GM21717 (cell line): ENCODE measurements around the gene ADCY3.

Source experiments
- ATAC-seq: cut with Tn5 transposase; IDR thresholded peaks from one replicate; pipeline ENCODE4 v1.9.1; 2021; ENCODE audit warnings: mild to moderate bottlenecking, moderate library complexity; ENCODE audit not compliant: unreplicated experiment

The ADCY3 gene

GRCh38 chr2:24832931-24833701, 86.9 kb downstream of the ADCY3 start:
- no peak for ATAC-seq

- ATAC-seq, result no peak
Observed at GRCh38 chr2:24832521-24832920, 87.5 kb downstream of the ADCY3 start.

- no peak for ATAC-seq
Observed at GRCh38 chr2:24832073-24832461, 88.0 kb downstream of the ADCY3 start.

- ATAC-seq, result no peak
Observed at GRCh38 chr2:24831221-24832072, 88.6 kb downstream of the ADCY3 start.

- no peak for ATAC-seq
Observed at GRCh38 chr2:24830786-24831185, 89.3 kb downstream of the ADCY3 start.

- ATAC-seq, result no peak
Observed at GRCh38 chr2:24830351-24830750, 89.7 kb downstream of the ADCY3 start.

GRCh38 chr2:24828238-24828996, 91.6 kb downstream of the ADCY3 start:
- ATAC-seq, result no peak

- ATAC-seq, result no peak
Observed at GRCh38 chr2:24827321-24828237, 92.5 kb downstream of the ADCY3 start.

- ATAC-seq, result no peak
Observed at GRCh38 chr2:24826773-24827145, 93.3 kb downstream of the ADCY3 start.

GRCh38 chr2:24825883-24826772, 93.9 kb downstream of the ADCY3 start:
- no peak for ATAC-seq

- no peak for ATAC-seq
Observed at GRCh38 chr2:24824966-24825882, 94.8 kb downstream of the ADCY3 start.

GRCh38 chr2:24824071-24824588, 95.9 kb downstream of the ADCY3 start:
- ATAC-seq, result no peak

- no peak for ATAC-seq
Observed at GRCh38 chr2:24822049-24822706, 97.9 kb downstream of the ADCY3 start.

- no peak for ATAC-seq
Observed at GRCh38 chr2:24821433-24821891, 98.6 kb downstream of the ADCY3 start.

- no peak for ATAC-seq
Observed at GRCh38 chr2:24820598-24821432, 99.2 kb downstream of the ADCY3 start.

- no peak for ATAC-seq
Observed at GRCh38 chr2:24820175-24820513, 99.9 kb downstream of the ADCY3 start.
